Neural crest cell (in vitro differentiated cells): Measurements from ENCODE around the gene TRIM29. TPM values are rescaled to one million over a fixed set of nuclear protein-coding genes. Genes with fewer than 3 reads are reported as not detected.

Experiments used
- DNase-seq: peaks from one replicate; pipeline ENCODE4 v3.0.0; 2021; ENCODE audit warnings: low read depth, mixed read lengths, low spot score
- H3K27ac Mint-ChIP-seq: one replicate; pipeline ENCODE4 v1.8.0; 2021; ENCODE audit warnings: mild to moderate bottlenecking, mixed read lengths; ENCODE audit not compliant: unreplicated experiment
- H3K27me3 Mint-ChIP-seq: 2 replicates; pipeline ENCODE4 v1.8.0; 2021; ENCODE audit warnings: low read depth, mild to moderate bottlenecking, mixed read lengths
- H3K36me3 Mint-ChIP-seq: 2 replicates; pipeline ENCODE4 v1.8.0; 2021; ENCODE audit warnings: low read depth, mild to moderate bottlenecking, mixed read lengths
- H3K4me1 Mint-ChIP-seq: 2 replicates; pipeline ENCODE4 v1.8.0; 2021; ENCODE audit warnings: mixed read lengths
- H3K4me3 Mint-ChIP-seq: one replicate; pipeline ENCODE4 v1.8.0; 2021; ENCODE audit warnings: mild to moderate bottlenecking, mixed read lengths
- H3K9me3 Mint-ChIP-seq: 2 replicates; pipeline ENCODE4 v1.8.0; 2021; ENCODE audit warnings: mixed read lengths
- CTCF ChIP-seq: fragments of 200-600 bp; sonication (generic); conservative IDR thresholded peaks from 2 replicates; pipeline ENCODE4 v1.5.0; 2021; ENCODE audit warnings: antibody characterized with exemption, mild to moderate bottlenecking
- total RNA-seq: library from RNA; stranded (reverse); gene quantifications from 2 replicates; pipeline ENCODE4 v1.2.1, GENCODE V29; 2021

TRIM29 gene
- total RNA-seq, 1 donor from 2014 or later: not detected

DNA sequence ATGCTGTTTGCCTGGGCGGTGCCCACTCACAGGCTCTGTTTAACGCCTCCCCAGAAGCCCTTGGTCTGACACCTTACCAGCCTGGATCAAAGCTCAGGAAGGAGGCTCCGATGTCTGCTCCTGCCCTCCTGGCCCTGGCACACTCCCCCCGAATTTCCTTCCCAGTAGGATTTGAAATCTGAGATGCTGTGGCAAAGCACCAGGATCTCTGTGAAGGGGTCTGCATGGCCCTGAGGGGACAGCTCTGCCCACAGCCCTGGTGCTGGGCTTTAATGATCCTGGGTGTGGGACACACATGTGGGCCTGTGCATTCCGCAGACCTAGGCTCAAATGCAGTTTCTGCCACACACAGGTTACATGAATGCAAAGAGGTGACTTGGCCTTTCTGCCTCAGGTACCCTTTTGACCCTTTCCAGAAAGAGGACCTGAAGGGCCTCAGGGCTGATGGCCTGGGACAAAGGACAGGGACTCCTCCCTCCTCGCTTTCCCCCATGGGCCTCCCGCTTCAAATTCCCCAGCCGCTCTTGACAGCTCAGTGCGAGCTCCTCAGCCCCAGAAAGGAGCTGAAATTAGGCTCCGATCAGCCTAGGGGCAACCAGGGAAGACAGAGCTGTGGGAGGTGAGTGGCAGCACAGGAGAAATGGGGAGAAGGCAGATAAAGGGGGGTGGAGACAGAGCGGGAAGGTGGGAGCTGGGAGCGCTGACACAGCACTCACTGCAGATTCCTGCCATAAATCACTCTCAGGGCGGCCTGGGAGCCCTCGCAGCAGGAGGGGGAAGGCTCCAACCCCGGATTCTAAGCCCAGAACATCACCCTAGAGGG lies 41.3 kb downstream of the TRIM29 start:
- no peak overlapping the region for H3K4me3 Mint-ChIP-seq
- H3K36me3 Mint-ChIP-seq: no peaks in the 10 kb centered on the region
- DNase-seq: no peak
- H3K27ac Mint-ChIP-seq: no peak overlapping the region
- TF ChIP-seq CTCF: no peak
- peaks cover 14% of the 10 kb centered on the region for H3K4me1 Mint-ChIP-seq
- peaks cover 12% of the 10 kb centered on the region for H3K27me3 Mint-ChIP-seq
- no peaks in the 10 kb centered on the region for H3K9me3 Mint-ChIP-seq

DNA sequence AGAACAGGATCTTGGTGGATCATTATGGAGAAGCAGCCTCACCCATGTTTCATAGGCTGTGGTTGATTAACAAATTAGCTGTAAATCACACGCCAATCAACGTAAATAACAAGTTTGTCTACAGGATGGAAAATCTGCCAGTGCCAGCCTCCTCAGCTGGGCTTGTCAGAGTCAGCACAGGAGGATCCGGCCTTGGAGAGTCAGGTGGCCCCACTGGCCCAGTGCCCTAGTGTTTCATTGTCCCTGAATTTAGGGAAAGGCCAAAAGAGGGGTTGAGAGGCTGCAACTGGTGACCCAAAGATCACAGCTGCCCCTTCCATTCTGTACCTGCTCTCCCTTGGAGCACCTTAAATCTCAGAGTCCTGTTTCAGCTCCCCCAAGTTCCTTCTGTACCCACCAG lies 42.4 kb downstream of the TRIM29 start:
- H3K27me3 Mint-ChIP-seq: peaks cover 12% of the 10 kb centered on the region
- no peaks in the 10 kb centered on the region for H3K36me3 Mint-ChIP-seq
- H3K9me3 Mint-ChIP-seq: no peaks in the 10 kb centered on the region
- no peak overlapping the region for H3K27ac Mint-ChIP-seq
- H3K4me3 Mint-ChIP-seq: no peak overlapping the region
- peaks cover 14% of the 10 kb centered on the region for H3K4me1 Mint-ChIP-seq
- no peak for TF ChIP-seq CTCF
- DNase-seq: no peak

DNA sequence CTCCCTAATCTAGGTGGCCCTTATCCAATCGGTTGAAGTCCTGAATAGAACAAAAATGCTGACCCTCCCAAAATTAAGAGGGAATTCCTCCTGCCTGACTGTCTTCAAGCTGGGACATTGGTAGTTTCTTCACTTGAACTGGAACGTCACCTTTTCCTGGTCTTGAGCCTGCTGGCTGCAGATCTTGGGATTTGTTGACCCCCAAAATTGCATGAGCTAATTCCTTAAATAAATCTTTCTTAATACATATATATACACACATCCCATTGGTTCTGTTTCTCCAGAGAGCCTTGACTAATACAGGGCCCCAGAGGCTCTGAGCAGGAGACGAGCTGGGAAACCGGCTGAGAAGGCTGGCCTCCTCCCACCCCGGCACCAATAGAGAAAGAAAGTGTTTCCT lies 46.2 kb downstream of the TRIM29 start:
- H3K4me1 Mint-ChIP-seq: peaks cover 18% of the 10 kb centered on the region
- H3K36me3 Mint-ChIP-seq: no peaks in the 10 kb centered on the region
- no peak for TF ChIP-seq CTCF
- no peak for DNase-seq
- H3K9me3 Mint-ChIP-seq: no peaks in the 10 kb centered on the region
- H3K4me3 Mint-ChIP-seq: no peak overlapping the region
- no peak overlapping the region for H3K27ac Mint-ChIP-seq
- H3K27me3 Mint-ChIP-seq: peaks cover 15% of the 10 kb centered on the region

DNA sequence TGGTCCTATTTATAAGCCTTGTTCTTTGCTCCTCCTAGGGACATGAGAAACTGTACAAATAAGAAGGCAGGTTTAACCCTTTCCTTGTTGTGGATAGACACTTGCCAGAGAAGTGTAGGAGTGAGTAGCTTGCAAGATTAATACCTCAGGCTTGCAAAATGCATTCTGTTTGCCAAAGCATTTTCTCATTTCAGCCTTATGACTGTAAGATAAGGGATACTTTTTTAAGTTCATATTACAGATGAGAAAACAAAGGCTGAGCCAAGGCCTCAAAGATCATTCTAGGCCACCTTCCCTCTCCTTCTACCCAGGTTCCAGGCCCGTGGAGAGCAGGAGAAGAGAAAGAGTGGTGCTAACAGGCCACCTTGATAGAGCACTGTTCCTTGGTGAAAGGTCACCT lies 46.8 kb downstream of the TRIM29 start:
- no peak for DNase-seq
- H3K9me3 Mint-ChIP-seq: no peaks in the 10 kb centered on the region
- H3K36me3 Mint-ChIP-seq: peaks cover 3% of the 10 kb centered on the region
- no peak overlapping the region for H3K4me3 Mint-ChIP-seq
- no peak for TF ChIP-seq CTCF
- H3K27ac Mint-ChIP-seq: no peak overlapping the region
- H3K27me3 Mint-ChIP-seq: peaks cover 16% of the 10 kb centered on the region
- peaks cover 19% of the 10 kb centered on the region for H3K4me1 Mint-ChIP-seq

- Mint-ChIP-seq H3K9me3 (peaks cover 4% of the 10 kb centered on the region), H3K36me3 (peaks cover 10% of the 10 kb centered on the region), H3K4me1 (peaks cover 19% of the 10 kb centered on the region), H3K4me3 (no peak overlapping the region), H3K27me3 (peaks cover 19% of the 10 kb centered on the region), H3K27ac (no peak overlapping the region)
- no peak for TF ChIP-seq CTCF
- no peak for DNase-seq
Measured at GRCh38 chr11:120090411-120090810, 47.5 kb downstream of the TRIM29 start.
